PC-3 (cell line): ENCODE data around the gene BRIP1. TPM values are rescaled to one million over a fixed set of nuclear protein-coding genes. Genes with fewer than 3 reads are reported as not detected.

Source experiments
- ATAC-seq: fragments of 200-7000 bp; cut with Tn5 transposase; 2 replicates; pipeline ENCODE4 v1.9.1; 2020; ENCODE audit warnings: mild to moderate bottlenecking, moderate library complexity
- BruUV-seq: library from RNA; stranded (reverse); fragments of 400-500 nt; replicated peaks from 2 replicates; lab custom pipeline; 2021; lab: Mats Ljungman, UMichigan
- CTCF ChIA-PET: fragments of 300-600 bp; sonication (Branson Sonifier 250); formaldehyde crosslinking; loops from one replicate; lab custom pipeline; 2022; ENCODE audit warnings: antibody characterized with exemption; lab: Charles Lee
- POLR2A ChIA-PET: fragments of 300-600 bp; sonication (Branson Sonifier 250); formaldehyde crosslinking; loops from one replicate; lab custom pipeline; 2022; ENCODE audit warnings: antibody characterized with exemption; ENCODE audit not compliant: unreplicated experiment; lab: Charles Lee
- DNase-seq: peaks from one replicate; pipeline ENCODE4 v3.0.0-alpha.2; 2015
- H2AFZ ChIP-seq: fragments of 300-600 bp; sonication (generic); 2 replicates; pipeline ENCODE4 v1.6.0; 2016; ENCODE audit warnings: antibody characterized with exemption, low read length
- H3F3A ChIP-seq: fragments of 300-600 bp; sonication (generic); one replicate; pipeline ENCODE4 v1.6.0; 2017; ENCODE audit warnings: antibody characterized with exemption, low read length, control low read depth, mild to moderate bottlenecking; ENCODE audit not compliant: unreplicated experiment
- H3K27ac ChIP-seq: fragments of 300-600 bp; sonication (generic); 2 replicates; pipeline ENCODE4 v1.5.1; 2016; ENCODE audit warnings: mild to moderate bottlenecking, low read length
- H3K27me3 ChIP-seq: fragments of 300-600 bp; sonication (generic); 2 replicates; pipeline ENCODE4 v1.6.1; 2016; ENCODE audit warnings: low read length, mixed read lengths
- H3K36me3 ChIP-seq: fragments of 300-600 bp; sonication (generic); 2 replicates; pipeline ENCODE4 v1.6.1; 2016; ENCODE audit warnings: low read depth, mixed run types, low read length, mixed read lengths
- H3K4me1 ChIP-seq: fragments of 300-600 bp; sonication (generic); 2 replicates; pipeline ENCODE4 v1.5.1; 2016; ENCODE audit warnings: low read length; ENCODE audit not compliant: insufficient read depth
- H3K4me2 ChIP-seq: fragments of 300-600 bp; sonication (generic); 2 replicates; pipeline ENCODE4 v1.6.0; 2016; ENCODE audit warnings: low read length
- H3K4me3 ChIP-seq: fragments of 300-600 bp; sonication (generic); 2 replicates; pipeline ENCODE4 v1.5.1; 2016; ENCODE audit warnings: mild to moderate bottlenecking, low read length, mixed read lengths
- H3K79me2 ChIP-seq: fragments of 300-600 bp; sonication (generic); 2 replicates; pipeline ENCODE4 v1.6.1; 2017; ENCODE audit warnings: low read length, mixed read lengths
- H3K9ac ChIP-seq: fragments of 300-600 bp; sonication (generic); 2 replicates; pipeline ENCODE4 v1.6.0; 2016; ENCODE audit warnings: mild to moderate bottlenecking, low read length
- H3K9me2 ChIP-seq: fragments of 300-600 bp; sonication (generic); replicated peaks from 2 replicates; pipeline ENCODE4 v1.6.1; 2016; ENCODE audit warnings: mixed run types, low read length, mixed read lengths
- H3K9me3 ChIP-seq: fragments of 300-600 bp; sonication (generic); 2 replicates; pipeline ENCODE4 v1.6.1; 2016; ENCODE audit warnings: low read length, mixed read lengths
- H4K20me1 ChIP-seq: fragments of 300-600 bp; sonication (generic); 2 replicates; pipeline ENCODE4 v1.6.1; 2016; ENCODE audit warnings: low read length, mixed read lengths
- EZH2 ChIP-seq: fragments of 300-600 bp; sonication (generic); IDR thresholded peaks from one replicate; pipeline ENCODE4 v1.6.1; 2017; ENCODE audit warnings: antibody characterized with exemption, mild to moderate bottlenecking, low read length; ENCODE audit not compliant: unreplicated experiment
- EZH2phosphoT487 ChIP-seq: fragments of 300-600 bp; sonication (generic); IDR thresholded peaks from 2 replicates; pipeline ENCODE4 v1.6.1; 2018; ENCODE audit warnings: mild to moderate bottlenecking, antibody characterized with exemption, low read length, borderline replicate concordance
- intact Hi-C: fragments of 100-400 bp; cut with micrococcal nuclease; formaldehyde crosslinking; loops from 2 replicates; pipeline ENCODE4 v1.9.0; 2023
- total RNA-seq: library from RNA; depleted of rRNA; stranded (reverse); fragments of >200 nt; gene quantifications from 2 replicates; pipeline ENCODE4 v1.2.3, GENCODE V29; 2014
- TF ChIP-seq, protein P1 (sequence below): fragments of 300-600 bp; sonication (generic); conservative IDR thresholded peaks from 2 replicates; pipeline ENCODE4 v1.5.1; 2017; ENCODE audit warnings: antibody characterized with exemption, low read depth, mild to moderate bottlenecking, low read length

The BRIP1 gene
- total RNA-seq, 1 experiment from 2014 or later, result 21.1 TPM

DNA sequence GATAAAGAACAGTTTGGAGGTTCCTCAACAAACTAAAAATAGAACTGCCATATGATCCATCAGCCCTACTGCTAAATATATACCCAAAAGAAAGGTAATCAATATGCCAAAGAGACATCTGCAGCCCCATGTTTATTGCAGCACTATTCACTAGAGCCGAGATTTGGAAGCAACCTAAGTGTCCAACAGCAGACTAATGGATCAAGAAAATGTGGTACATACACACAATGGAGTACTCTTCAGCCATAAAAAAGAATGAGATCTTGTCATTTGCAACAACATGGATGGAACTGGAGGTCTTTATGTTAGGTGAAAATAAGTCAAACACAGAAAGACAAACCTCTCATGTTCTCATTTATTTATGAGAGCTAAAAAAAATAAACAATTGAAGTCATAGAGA is 223.5 kb downstream of the BRIP1 start:
- no peaks in the 10 kb centered on the region for H3K27me3 ChIP-seq
- H3K4me2 ChIP-seq, result no peak overlapping the region
- ATAC-seq (no peak), DNase-seq (no peak)
- no peaks in the 10 kb centered on the region for H3K9me2 ChIP-seq
- no peak overlapping the region for H3K9ac ChIP-seq
- H3F3A ChIP-seq, result no peaks in the 10 kb centered on the region
- POLR2A ChIA-PET, result no interaction called here
- no peak overlapping the region for H3K27ac ChIP-seq
- intact Hi-C loops, result loop anchor here (5.0 kb wide), 2 partner anchors 427 to 467 kb away; partner anchors contain the start of gene MED13
- H3K4me1 ChIP-seq, result no peaks in the 10 kb centered on the region
- H3K9me3 ChIP-seq, result no peaks in the 10 kb centered on the region
- H3K4me3 ChIP-seq, result no peak overlapping the region
- BruUV-seq, result no TSS peak
- no peak overlapping the region for H2AFZ ChIP-seq
- H4K20me1 ChIP-seq, result no peaks in the 10 kb centered on the region
- TF ChIP-seq EZH2 (no peak), EZH2phosphoT487 (no peak)
- TF ChIP-seq, protein P1, sequence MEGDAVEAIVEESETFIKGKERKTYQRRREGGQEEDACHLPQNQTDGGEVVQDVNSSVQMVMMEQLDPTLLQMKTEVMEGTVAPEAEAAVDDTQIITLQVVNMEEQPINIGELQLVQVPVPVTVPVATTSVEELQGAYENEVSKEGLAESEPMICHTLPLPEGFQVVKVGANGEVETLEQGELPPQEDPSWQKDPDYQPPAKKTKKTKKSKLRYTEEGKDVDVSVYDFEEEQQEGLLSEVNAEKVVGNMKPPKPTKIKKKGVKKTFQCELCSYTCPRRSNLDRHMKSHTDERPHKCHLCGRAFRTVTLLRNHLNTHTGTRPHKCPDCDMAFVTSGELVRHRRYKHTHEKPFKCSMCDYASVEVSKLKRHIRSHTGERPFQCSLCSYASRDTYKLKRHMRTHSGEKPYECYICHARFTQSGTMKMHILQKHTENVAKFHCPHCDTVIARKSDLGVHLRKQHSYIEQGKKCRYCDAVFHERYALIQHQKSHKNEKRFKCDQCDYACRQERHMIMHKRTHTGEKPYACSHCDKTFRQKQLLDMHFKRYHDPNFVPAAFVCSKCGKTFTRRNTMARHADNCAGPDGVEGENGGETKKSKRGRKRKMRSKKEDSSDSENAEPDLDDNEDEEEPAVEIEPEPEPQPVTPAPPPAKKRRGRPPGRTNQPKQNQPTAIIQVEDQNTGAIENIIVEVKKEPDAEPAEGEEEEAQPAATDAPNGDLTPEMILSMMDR, result no peak
- CTCF ChIA-PET, result no interaction called here
- H3K79me2 ChIP-seq, result no peaks in the 10 kb centered on the region
- H3K36me3 ChIP-seq, result no peaks in the 10 kb centered on the region

DNA sequence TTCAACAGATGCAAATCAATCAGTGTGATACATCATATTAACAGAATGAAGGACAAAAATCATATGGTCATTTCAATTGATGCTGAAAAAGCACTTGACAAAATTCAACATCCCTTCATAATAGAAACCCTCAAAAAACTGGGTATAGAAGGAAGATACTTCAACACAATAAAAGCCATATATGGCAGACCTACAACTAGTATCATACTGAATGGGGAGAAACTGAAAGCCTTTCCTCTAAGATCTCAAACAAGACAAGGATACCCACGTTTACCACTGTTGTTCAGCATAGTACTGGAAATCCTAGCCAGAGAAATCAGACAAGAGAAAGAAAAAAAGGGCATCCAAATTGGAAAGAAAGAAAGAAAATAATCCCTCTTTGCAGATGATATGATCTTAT is 225.2 kb downstream of the BRIP1 start:
- no peak for ATAC-seq
- H3K4me1 ChIP-seq, result no peaks in the 10 kb centered on the region
- no peaks in the 10 kb centered on the region for H3K36me3 ChIP-seq
- POLR2A ChIA-PET, result no interaction called here
- intact Hi-C loops, result loop anchor here (5.0 kb wide), 2 partner anchors 429 to 469 kb away; partner anchors contain the start of gene MED13
- H4K20me1 ChIP-seq, result no peaks in the 10 kb centered on the region
- CTCF ChIA-PET, result no interaction called here
- no peaks in the 10 kb centered on the region for H3K9me2 ChIP-seq
- DNase-seq, result no peak
- H2AFZ ChIP-seq, result no peak overlapping the region
- no TSS peak for BruUV-seq
- H3K79me2 ChIP-seq, result no peaks in the 10 kb centered on the region
- TF ChIP-seq, protein P1, result no peak
- TF ChIP-seq EZH2phosphoT487 (no peak), EZH2 (no peak)
- no peak overlapping the region for H3K4me2 ChIP-seq
- no peak overlapping the region for H3K4me3 ChIP-seq
- H3K9ac ChIP-seq, result no peak overlapping the region
- H3F3A ChIP-seq, result no peaks in the 10 kb centered on the region
- no peaks in the 10 kb centered on the region for H3K27me3 ChIP-seq
- H3K9me3 ChIP-seq, result no peaks in the 10 kb centered on the region
- no peak overlapping the region for H3K27ac ChIP-seq

DNA sequence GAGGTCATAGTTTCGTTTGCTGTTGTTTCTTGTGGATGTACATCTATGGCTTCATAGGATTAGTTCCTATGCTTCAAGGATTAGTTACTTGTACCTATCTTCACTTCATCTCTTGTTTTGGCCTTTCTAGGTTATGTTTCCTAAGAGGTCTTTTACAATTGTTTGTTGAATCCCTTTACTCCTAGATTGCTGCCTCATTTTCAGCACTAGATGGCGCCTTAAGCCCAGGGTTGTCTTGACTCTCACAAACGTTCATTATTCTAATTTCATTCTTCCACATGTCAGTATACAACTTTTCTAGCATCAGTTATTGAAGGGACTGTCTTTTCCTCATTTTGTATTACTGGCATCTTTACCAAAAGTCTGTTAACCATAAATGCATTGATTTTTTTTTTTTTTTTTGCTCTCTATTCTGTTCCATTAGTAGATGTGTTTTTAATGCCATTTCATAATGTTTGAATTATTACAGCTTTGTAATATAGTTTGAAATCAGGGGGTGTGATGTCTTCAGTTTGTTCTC is 227.4 kb downstream of the BRIP1 start:
- no peaks in the 10 kb centered on the region for H3K9me3 ChIP-seq
- POLR2A ChIA-PET, result no interaction called here
- no peak overlapping the region for H3K9ac ChIP-seq
- intact Hi-C loops, result loop anchor here (1.0 to 5.0 kb wide), 5 partner anchors 51 to 471 kb away; partner anchors contain the start of gene MED13
- CTCF ChIA-PET, result interaction anchor here (0.6 to 1.5 kb wide), 2 partner anchors 20 to 201 kb away, joined by 3 to 6 read pairs; no protein-coding TSS in a partner anchor
- TF ChIP-seq EZH2 (no peak), EZH2phosphoT487 (no peak)
- TF ChIP-seq, protein P1, result peak; percentile 97
- H3F3A ChIP-seq, result no peaks in the 10 kb centered on the region
- H4K20me1 ChIP-seq, result no peaks in the 10 kb centered on the region
- H3K4me3 ChIP-seq, result no peak overlapping the region
- H3K9me2 ChIP-seq, result no peaks in the 10 kb centered on the region
- H3K79me2 ChIP-seq, result no peaks in the 10 kb centered on the region
- no TSS peak for BruUV-seq
- DNase-seq, result peak; percentile 86
- H3K4me2 ChIP-seq, result no peak overlapping the region
- no peak overlapping the region for H2AFZ ChIP-seq
- H3K27me3 ChIP-seq, result no peaks in the 10 kb centered on the region
- ATAC-seq, result peak; percentile 73
- no peaks in the 10 kb centered on the region for H3K36me3 ChIP-seq
- H3K27ac ChIP-seq, result no peak overlapping the region
- H3K4me1 ChIP-seq, result no peaks in the 10 kb centered on the region
